GM21447 (cell line): ENCODE data around the gene C14orf132.
"Not testable (repeated sequence)": the region's sequence is repeated elsewhere in the genome, so short reads cannot be mapped to it uniquely, and the experiment has no call there.

Source experiments
- ATAC-seq: cut with Tn5 transposase; IDR thresholded peaks from one replicate; pipeline ENCODE4 v1.9.1; 2021; ENCODE audit not compliant: unreplicated experiment

The C14orf132 gene

GRCh38 chr14:96038920-96039632 lies at the start of gene C14orf132:
Gene C14orf132 (plus strand): TSS chr14:96039362. CDS start chr14:96039501, 139 bp downstream.
- ATAC-seq, result peak; percentile 52

- ATAC-seq, result no peak
Observed at GRCh38 chr14:95993768-95994592, 45.2 kb upstream of the C14orf132 start.

- ATAC-seq, result no peak
Observed at GRCh38 chr14:95994593-95994928, 44.6 kb upstream of the C14orf132 start.

GRCh38 chr14:95998656-95999055 lies 40.5 kb upstream of the C14orf132 start:
- no peak for ATAC-seq

GRCh38 chr14:96001866-96002497 lies 37.2 kb upstream of the C14orf132 start:
- no peak for ATAC-seq

- ATAC-seq, result no peak
Observed at GRCh38 chr14:96002498-96002884, 36.7 kb upstream of the C14orf132 start.

GRCh38 chr14:96011131-96011530 lies 28.0 kb upstream of the C14orf132 start:
- ATAC-seq, result no peak

- no peak for ATAC-seq
Observed at GRCh38 chr14:96011607-96012006, 27.6 kb upstream of the C14orf132 start.

- ATAC-seq, result not testable (repeated sequence)
Observed at GRCh38 chr14:96012757-96013156, 26.4 kb upstream of the C14orf132 start.

- no peak for ATAC-seq
Observed at GRCh38 chr14:96014176-96014575, 25.0 kb upstream of the C14orf132 start.

GRCh38 chr14:96016501-96017160 lies 22.5 kb upstream of the C14orf132 start:
- ATAC-seq, result no peak

GRCh38 chr14:96017882-96018281 lies 21.3 kb upstream of the C14orf132 start:
- ATAC-seq, result no peak

GRCh38 chr14:96027431-96028355 lies 11.5 kb upstream of the C14orf132 start:
- no peak for ATAC-seq

GRCh38 chr14:96029089-96029645 lies 10.0 kb upstream of the C14orf132 start:
- ATAC-seq, result no peak

- ATAC-seq, result no peak
Observed at GRCh38 chr14:96030108-96030760, 8.9 kb upstream of the C14orf132 start.

GRCh38 chr14:96031691-96032090 lies 7.5 kb upstream of the C14orf132 start:
- no peak for ATAC-seq

GRCh38 chr14:96035456-96035855 lies 3.7 kb upstream of the C14orf132 start:
- ATAC-seq, result no peak

- no peak for ATAC-seq
Observed at GRCh38 chr14:96037891-96038557, 1.1 kb upstream of the C14orf132 start.

- ATAC-seq, result no peak
Observed at GRCh38 chr14:96038558-96038919, 623 bp upstream of the C14orf132 start.
